Germinal center (tissue), 1 donor: ENCODE results near the gene SH3BP4.

Source experiments
- DNase-seq: peaks from one replicate; pipeline ENCODE4 v3.0.0; 2012; ENCODE audit warnings: mixed read lengths, low spot score

SH3BP4 gene

DNA sequence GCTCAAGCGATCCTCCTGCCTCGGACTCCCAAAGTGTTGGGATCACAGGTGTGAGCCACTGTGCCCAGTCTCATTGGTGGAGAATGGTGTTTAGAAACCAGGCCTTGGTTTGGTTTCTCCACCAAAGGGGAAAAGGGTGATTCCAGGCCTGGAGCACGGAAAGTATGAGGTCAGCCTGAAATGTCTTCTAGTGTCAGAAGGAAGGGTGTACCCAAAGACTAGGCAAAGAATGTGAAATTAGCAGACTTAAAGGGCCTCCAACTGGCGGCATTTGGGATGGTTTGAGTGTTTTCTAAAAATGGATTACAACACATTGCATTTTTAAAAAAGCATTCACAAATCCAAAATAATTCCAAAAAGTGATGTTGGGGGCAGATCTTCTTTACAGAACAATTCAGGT lies 139.6 kb downstream of the SH3BP4 start:
- no peak for DNase-seq

DNA sequence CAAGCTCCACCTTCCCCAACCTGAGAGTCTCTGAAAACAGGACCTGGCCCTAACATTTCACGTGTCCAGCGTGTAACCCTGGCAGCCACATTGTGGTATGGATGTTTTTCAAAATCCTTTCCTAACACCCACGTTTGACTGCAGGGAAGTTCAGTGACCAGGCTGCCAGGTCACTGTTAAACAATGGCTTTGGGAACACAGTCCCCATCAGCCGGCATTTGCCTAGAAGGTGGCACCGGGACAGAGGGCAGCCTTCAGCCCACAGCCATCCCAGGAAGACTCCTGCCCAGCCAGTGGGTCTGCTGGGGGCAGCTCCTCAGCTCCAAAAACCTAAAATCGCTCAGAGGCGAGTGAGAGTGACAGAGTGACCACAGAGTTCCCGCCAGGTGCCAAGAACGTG lies 140.2 kb downstream of the SH3BP4 start:
- no peak for DNase-seq

DNA sequence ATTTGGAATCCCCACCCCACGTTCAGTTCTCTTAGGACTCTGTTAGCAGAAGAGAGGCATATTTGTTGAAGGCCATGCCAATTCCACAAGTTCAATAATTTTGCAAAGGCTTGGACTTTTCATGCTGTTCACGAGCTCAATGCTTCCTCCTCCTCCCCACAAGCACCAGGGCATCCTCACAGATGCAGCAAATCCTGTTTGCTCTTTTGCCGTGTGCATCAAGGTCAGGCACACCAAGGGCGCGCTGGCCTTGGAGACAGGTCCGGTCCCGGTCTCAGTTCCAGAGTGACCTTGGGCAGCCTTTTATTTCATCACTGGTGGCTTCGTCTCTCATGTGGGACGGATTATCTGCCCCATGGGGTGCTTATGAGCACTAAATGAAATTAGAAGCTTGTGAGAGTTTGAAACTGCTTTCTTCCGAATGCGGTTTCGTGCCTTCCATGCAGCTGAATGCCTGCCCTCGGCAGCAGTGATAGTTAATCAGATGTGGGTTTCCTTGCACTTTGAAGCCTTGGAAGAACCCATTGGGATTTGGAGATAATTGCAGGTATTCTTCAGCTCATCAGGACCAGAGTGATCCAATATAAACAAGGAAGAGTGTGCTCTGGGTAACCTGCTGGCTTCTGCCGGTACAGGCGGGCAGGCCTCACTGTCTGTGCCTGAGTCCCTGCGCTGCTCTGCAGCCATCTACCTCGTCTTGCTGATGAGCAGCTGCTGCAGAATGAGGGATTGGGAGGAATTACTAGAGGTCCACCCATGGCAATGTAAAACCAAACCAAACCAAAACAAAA lies 140.8 kb downstream of the SH3BP4 start:
- DNase-seq: no peak

GRCh38 chr2:235094457-235094856 lies 142.6 kb downstream of the SH3BP4 start:
- DNase-seq: no peak

GRCh38 chr2:235095569-235095968 lies 143.8 kb downstream of the SH3BP4 start:
- no peak for DNase-seq

DNA sequence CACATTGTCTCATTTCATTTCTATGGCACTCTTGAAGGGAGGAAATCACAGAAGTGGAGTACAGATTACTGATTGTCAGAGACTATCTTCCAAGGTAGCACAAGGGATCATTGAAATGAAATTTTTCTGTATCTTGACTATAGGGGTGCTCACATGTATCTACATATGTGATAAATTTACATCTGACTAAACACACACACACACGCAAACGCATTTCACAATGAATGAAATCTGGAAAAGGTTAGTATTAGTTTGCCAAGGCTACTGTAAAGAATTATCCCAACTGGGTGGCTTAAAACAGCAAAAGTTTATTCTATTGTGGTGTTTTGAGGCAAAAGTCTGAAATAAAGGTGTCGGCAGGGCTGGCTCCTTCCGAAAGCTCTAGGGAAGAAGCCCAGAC lies 144.6 kb downstream of the SH3BP4 start:
- no peak for DNase-seq

GRCh38 chr2:235097196-235097595 lies 145.4 kb downstream of the SH3BP4 start:
- DNase-seq: no peak

DNA sequence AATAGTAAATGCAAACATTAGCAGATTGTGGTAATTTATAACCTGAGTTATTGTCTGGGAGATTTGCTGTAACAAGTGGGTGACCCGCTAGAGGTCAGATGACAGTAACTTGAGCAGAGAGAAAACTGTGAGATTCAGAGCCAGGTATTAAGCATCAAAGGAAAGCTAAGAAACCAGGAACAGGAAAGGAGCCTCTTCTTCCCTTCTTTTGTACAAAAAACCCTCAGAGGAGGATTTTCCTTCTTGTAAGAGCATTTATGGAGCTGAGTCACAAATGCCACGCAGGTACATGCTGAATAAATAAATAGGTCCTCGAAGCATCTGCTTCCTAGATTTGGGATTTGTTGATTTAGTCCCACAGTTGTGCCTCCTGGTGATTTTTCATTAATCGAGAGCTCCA lies 146.5 kb downstream of the SH3BP4 start:
- no peak for DNase-seq

DNA sequence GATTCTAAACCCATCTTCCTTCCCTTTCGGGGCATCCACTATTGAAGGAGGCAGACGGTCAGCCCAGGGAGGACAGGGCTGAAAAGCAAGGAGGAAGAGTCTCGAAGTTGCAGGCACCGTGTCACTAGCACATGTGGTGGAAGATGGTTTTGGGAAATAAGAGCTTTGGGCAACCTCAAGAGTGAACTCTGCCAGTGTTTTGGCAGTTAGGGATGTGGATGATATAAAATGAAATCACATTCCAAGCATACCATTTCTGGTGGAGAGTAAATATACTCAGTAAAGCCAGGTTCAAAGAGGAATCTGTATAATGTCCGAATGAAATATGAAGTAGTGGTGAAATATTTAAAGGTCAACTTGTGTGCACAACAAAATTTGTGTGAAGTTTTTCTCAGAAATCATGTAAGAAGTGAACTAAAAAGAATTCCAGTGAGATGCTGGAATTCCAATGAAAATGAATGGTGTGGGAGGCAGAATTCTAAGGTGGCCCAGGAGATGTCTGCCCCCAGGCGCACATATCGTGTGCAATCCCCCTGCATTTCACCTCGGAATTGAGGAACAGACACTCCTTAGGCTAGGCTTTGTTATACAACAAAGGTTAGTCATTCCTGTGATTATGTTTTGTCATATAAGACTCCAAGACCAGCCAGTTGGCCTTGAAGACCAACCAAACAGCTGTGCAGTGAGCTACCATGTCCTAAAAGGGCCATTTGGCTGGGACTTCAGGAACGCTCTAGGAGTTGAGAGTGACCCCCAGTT lies 147.1 kb downstream of the SH3BP4 start:
- no peak for DNase-seq

DNA sequence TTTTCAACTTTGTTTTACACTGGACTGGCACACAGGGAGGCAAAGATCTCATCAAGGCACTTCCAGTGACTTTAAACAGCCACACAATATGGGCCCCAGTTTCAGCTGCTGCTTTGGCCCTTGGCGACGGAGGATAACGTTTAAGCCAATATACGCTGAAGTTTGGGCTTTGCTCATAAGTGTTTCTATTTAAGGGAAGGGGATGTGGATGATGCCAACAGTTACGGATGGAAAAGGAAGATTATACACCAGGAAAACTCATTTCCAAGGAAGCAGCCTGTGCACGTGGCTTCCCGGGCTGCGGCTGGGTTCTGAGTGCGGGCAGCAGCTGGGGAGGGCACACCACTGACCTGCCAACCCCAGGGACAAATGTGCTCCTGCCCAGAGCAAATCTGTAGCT lies 151.1 kb downstream of the SH3BP4 start:
- no peak for DNase-seq
